Measurements from ENCODE around the gene CHN1.

Gene CHN1

GRCh38 chr2:175004980-175005732, at the start of gene CHN1:
CHN1 (minus strand) TSS chr2:175005381; CDS start chr2:175004912, 469 bp downstream.
- Mint-ChIP-seq H3K9me3 (no peaks in the 10 kb centered on the region), H3K27me3 (ENCODE audit: low read depth) (peaks cover 69% of the 10 kb centered on the region), H3K4me1 (ENCODE audit: low read depth) (peaks cover 3% of the 10 kb centered on the region), H3K4me3 (peak within 1 kb of the TSS; percentile 82), H3K27ac (peak within 1 kb of the TSS; percentile 41), H3K36me3 (ENCODE audit: low read depth) (no peaks in the 10 kb centered on the region)
- DNase-seq (ENCODE audit: low spot score), result peak; percentile 60

- no peak for DNase-seq (ENCODE audit: low spot score)
- Mint-ChIP-seq H3K36me3 (ENCODE audit: low read depth) (peaks cover 5% of the 10 kb centered on the region), H3K27me3 (ENCODE audit: low read depth) (no peaks in the 10 kb centered on the region), H3K4me1 (ENCODE audit: low read depth) (no peaks in the 10 kb centered on the region), H3K4me3 (no peak overlapping the region), H3K9me3 (no peaks in the 10 kb centered on the region), H3K27ac (no peak overlapping the region)
These were observed 49.2 kb upstream of the CHN1 start for GRCh38 chr2:175054340-175054739.

GRCh38 chr2:175049661-175050060, 44.5 kb upstream of the CHN1 start:
- DNase-seq (ENCODE audit: low spot score), result no peak
- Mint-ChIP-seq H3K27me3 (ENCODE audit: low read depth) (peaks cover 11% of the 10 kb centered on the region), H3K4me3 (no peak overlapping the region), H3K9me3 (no peaks in the 10 kb centered on the region), H3K36me3 (ENCODE audit: low read depth) (no peaks in the 10 kb centered on the region), H3K27ac (no peak overlapping the region), H3K4me1 (ENCODE audit: low read depth) (no peaks in the 10 kb centered on the region)

- no peak for DNase-seq (ENCODE audit: low spot score)
- no peaks in the 10 kb centered on the region for H3K9me3 Mint-ChIP-seq
- no peak overlapping the region for H3K4me3 Mint-ChIP-seq
- no peaks in the 10 kb centered on the region for H3K36me3 Mint-ChIP-seq (ENCODE audit: low read depth)
- H3K27me3 Mint-ChIP-seq (ENCODE audit: low read depth), result peaks cover 16% of the 10 kb centered on the region
- no peak overlapping the region for H3K27ac Mint-ChIP-seq
- no peaks in the 10 kb centered on the region for H3K4me1 Mint-ChIP-seq (ENCODE audit: low read depth)
These were observed 43.1 kb upstream of the CHN1 start for GRCh38 chr2:175048275-175048674.

GRCh38 chr2:175039490-175039889, 34.3 kb upstream of the CHN1 start:
- no peaks in the 10 kb centered on the region for H3K9me3 Mint-ChIP-seq
- H3K27ac Mint-ChIP-seq, result no peak overlapping the region
- H3K4me1 Mint-ChIP-seq (ENCODE audit: low read depth), result peaks cover 4% of the 10 kb centered on the region
- peaks cover 4% of the 10 kb centered on the region for H3K27me3 Mint-ChIP-seq (ENCODE audit: low read depth)
- no peaks in the 10 kb centered on the region for H3K36me3 Mint-ChIP-seq (ENCODE audit: low read depth)
- no peak overlapping the region for H3K4me3 Mint-ChIP-seq
- DNase-seq (ENCODE audit: low spot score), result no peak

- no peak overlapping the region for H3K4me3 Mint-ChIP-seq
- peaks cover 4% of the 10 kb centered on the region for H3K4me1 Mint-ChIP-seq (ENCODE audit: low read depth)
- no peaks in the 10 kb centered on the region for H3K9me3 Mint-ChIP-seq
- H3K27ac Mint-ChIP-seq, result no peak overlapping the region
- H3K36me3 Mint-ChIP-seq (ENCODE audit: low read depth), result no peaks in the 10 kb centered on the region
- DNase-seq (ENCODE audit: low spot score), result no peak
- H3K27me3 Mint-ChIP-seq (ENCODE audit: low read depth), result peaks cover 4% of the 10 kb centered on the region
These were observed 33.9 kb upstream of the CHN1 start for GRCh38 chr2:175039031-175039430.

GRCh38 chr2:175037941-175038340, 32.8 kb upstream of the CHN1 start:
- H3K9me3 Mint-ChIP-seq, result no peaks in the 10 kb centered on the region
- H3K36me3 Mint-ChIP-seq (ENCODE audit: low read depth), result no peaks in the 10 kb centered on the region
- no peak overlapping the region for H3K27ac Mint-ChIP-seq
- H3K27me3 Mint-ChIP-seq (ENCODE audit: low read depth), result no peaks in the 10 kb centered on the region
- H3K4me1 Mint-ChIP-seq (ENCODE audit: low read depth), result peaks cover 4% of the 10 kb centered on the region
- no peak for DNase-seq (ENCODE audit: low spot score)
- H3K4me3 Mint-ChIP-seq, result no peak overlapping the region

- H3K4me1 Mint-ChIP-seq (ENCODE audit: low read depth), result peaks cover 4% of the 10 kb centered on the region
- no peak for DNase-seq (ENCODE audit: low spot score)
- peak overlapping the region; percentile 42 for H3K4me3 Mint-ChIP-seq
- H3K9me3 Mint-ChIP-seq, result no peaks in the 10 kb centered on the region
- H3K27ac Mint-ChIP-seq, result no peak overlapping the region
- no peaks in the 10 kb centered on the region for H3K27me3 Mint-ChIP-seq (ENCODE audit: low read depth)
- no peaks in the 10 kb centered on the region for H3K36me3 Mint-ChIP-seq (ENCODE audit: low read depth)
These were observed 31.4 kb upstream of the CHN1 start for GRCh38 chr2:175036582-175037018.

GRCh38 chr2:175035806-175036205, 30.6 kb upstream of the CHN1 start:
- H3K4me1 Mint-ChIP-seq (ENCODE audit: low read depth), result peaks cover 4% of the 10 kb centered on the region
- DNase-seq (ENCODE audit: low spot score), result no peak
- H3K27me3 Mint-ChIP-seq (ENCODE audit: low read depth), result no peaks in the 10 kb centered on the region
- H3K4me3 Mint-ChIP-seq, result no peak overlapping the region
- H3K36me3 Mint-ChIP-seq (ENCODE audit: low read depth), result no peaks in the 10 kb centered on the region
- H3K9me3 Mint-ChIP-seq, result no peaks in the 10 kb centered on the region
- H3K27ac Mint-ChIP-seq, result no peak overlapping the region

GRCh38 chr2:175034716-175035115, 29.5 kb upstream of the CHN1 start:
- Mint-ChIP-seq H3K9me3 (no peaks in the 10 kb centered on the region), H3K27ac (no peak overlapping the region), H3K27me3 (ENCODE audit: low read depth) (no peaks in the 10 kb centered on the region), H3K4me3 (no peak overlapping the region), H3K4me1 (ENCODE audit: low read depth) (peaks cover 4% of the 10 kb centered on the region), H3K36me3 (ENCODE audit: low read depth) (no peaks in the 10 kb centered on the region)
- no peak for DNase-seq (ENCODE audit: low spot score)

GRCh38 chr2:175030380-175031271, 25.4 kb upstream of the CHN1 start:
- Mint-ChIP-seq H3K4me3 (no peak overlapping the region), H3K27ac (no peak overlapping the region), H3K36me3 (ENCODE audit: low read depth) (no peaks in the 10 kb centered on the region), H3K4me1 (ENCODE audit: low read depth) (no peaks in the 10 kb centered on the region), H3K27me3 (ENCODE audit: low read depth) (peaks cover 2% of the 10 kb centered on the region), H3K9me3 (no peaks in the 10 kb centered on the region)
- no peak for DNase-seq (ENCODE audit: low spot score)

- H3K27ac Mint-ChIP-seq, result no peak overlapping the region
- H3K27me3 Mint-ChIP-seq (ENCODE audit: low read depth), result peaks cover 6% of the 10 kb centered on the region
- no peaks in the 10 kb centered on the region for H3K36me3 Mint-ChIP-seq (ENCODE audit: low read depth)
- no peak for DNase-seq (ENCODE audit: low spot score)
- H3K4me1 Mint-ChIP-seq (ENCODE audit: low read depth), result no peaks in the 10 kb centered on the region
- no peaks in the 10 kb centered on the region for H3K9me3 Mint-ChIP-seq
- no peak overlapping the region for H3K4me3 Mint-ChIP-seq
These were observed 22.6 kb upstream of the CHN1 start for GRCh38 chr2:175027755-175028154.

- H3K36me3 Mint-ChIP-seq (ENCODE audit: low read depth), result no peaks in the 10 kb centered on the region
- no peak overlapping the region for H3K27ac Mint-ChIP-seq
- no peaks in the 10 kb centered on the region for H3K9me3 Mint-ChIP-seq
- no peak overlapping the region for H3K4me3 Mint-ChIP-seq
- no peak for DNase-seq (ENCODE audit: low spot score)
- no peaks in the 10 kb centered on the region for H3K4me1 Mint-ChIP-seq (ENCODE audit: low read depth)
- H3K27me3 Mint-ChIP-seq (ENCODE audit: low read depth), result peaks cover 6% of the 10 kb centered on the region
These were observed 21.2 kb upstream of the CHN1 start for GRCh38 chr2:175026385-175026784.

GRCh38 chr2:175025946-175026345, 20.8 kb upstream of the CHN1 start:
- no peak overlapping the region for H3K27ac Mint-ChIP-seq
- H3K9me3 Mint-ChIP-seq, result no peaks in the 10 kb centered on the region
- H3K27me3 Mint-ChIP-seq (ENCODE audit: low read depth), result peaks cover 6% of the 10 kb centered on the region
- H3K4me1 Mint-ChIP-seq (ENCODE audit: low read depth), result no peaks in the 10 kb centered on the region
- H3K36me3 Mint-ChIP-seq (ENCODE audit: low read depth), result no peaks in the 10 kb centered on the region
- H3K4me3 Mint-ChIP-seq, result no peak overlapping the region
- DNase-seq (ENCODE audit: low spot score), result no peak
